ENCODE data around the gene ZNF132. TPM values are rescaled to one million over a fixed set of nuclear protein-coding genes. Genes with fewer than 3 reads are reported as not detected.
A peak's percentile ranks its signal among the peaks of the same experiment; 100 is the strongest.
"Not testable (repeated sequence)": the region's sequence is repeated elsewhere in the genome, so short reads cannot be mapped to it uniquely, and the experiment has no call there.

The ZNF132 gene
- total and polyA plus RNA-seq, 2 experiments from 2014 or later, result 2.2 to 5.2 TPM

DNA sequence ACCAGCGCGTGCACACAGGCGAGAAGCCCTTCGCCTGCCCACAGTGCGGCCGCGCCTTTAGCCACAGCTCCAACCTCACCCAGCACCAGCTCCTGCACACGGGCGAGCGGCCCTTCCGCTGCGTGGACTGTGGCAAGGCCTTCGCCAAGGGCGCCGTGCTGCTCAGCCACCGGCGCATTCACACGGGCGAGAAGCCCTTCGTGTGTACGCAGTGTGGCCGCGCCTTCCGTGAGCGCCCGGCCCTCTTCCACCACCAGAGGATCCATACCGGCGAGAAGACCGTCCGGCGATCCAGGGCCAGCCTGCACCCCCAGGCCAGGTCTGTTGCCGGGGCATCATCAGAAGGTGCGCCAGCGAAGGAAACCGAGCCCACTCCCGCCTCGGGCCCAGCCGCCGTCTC, 31.8 kb upstream of the ZNF132 start (continued):
- no peak for TF ChIP-seq CREB1 (CRISPR knock-in tag; IDR thresholded peaks at IDR 0.05; ENCODE audit: low read depth)
- no peak for TF ChIP-seq ZNF331 (CRISPR knock-in tag; IDR thresholded peaks at IDR 0.05; ENCODE audit: low read depth)
- no peak for TF ChIP-seq POLR2AphosphoS5 (IDR thresholded peaks at IDR 0.05; ENCODE audit: low read depth)
- TF ChIP-seq, protein P1, sequence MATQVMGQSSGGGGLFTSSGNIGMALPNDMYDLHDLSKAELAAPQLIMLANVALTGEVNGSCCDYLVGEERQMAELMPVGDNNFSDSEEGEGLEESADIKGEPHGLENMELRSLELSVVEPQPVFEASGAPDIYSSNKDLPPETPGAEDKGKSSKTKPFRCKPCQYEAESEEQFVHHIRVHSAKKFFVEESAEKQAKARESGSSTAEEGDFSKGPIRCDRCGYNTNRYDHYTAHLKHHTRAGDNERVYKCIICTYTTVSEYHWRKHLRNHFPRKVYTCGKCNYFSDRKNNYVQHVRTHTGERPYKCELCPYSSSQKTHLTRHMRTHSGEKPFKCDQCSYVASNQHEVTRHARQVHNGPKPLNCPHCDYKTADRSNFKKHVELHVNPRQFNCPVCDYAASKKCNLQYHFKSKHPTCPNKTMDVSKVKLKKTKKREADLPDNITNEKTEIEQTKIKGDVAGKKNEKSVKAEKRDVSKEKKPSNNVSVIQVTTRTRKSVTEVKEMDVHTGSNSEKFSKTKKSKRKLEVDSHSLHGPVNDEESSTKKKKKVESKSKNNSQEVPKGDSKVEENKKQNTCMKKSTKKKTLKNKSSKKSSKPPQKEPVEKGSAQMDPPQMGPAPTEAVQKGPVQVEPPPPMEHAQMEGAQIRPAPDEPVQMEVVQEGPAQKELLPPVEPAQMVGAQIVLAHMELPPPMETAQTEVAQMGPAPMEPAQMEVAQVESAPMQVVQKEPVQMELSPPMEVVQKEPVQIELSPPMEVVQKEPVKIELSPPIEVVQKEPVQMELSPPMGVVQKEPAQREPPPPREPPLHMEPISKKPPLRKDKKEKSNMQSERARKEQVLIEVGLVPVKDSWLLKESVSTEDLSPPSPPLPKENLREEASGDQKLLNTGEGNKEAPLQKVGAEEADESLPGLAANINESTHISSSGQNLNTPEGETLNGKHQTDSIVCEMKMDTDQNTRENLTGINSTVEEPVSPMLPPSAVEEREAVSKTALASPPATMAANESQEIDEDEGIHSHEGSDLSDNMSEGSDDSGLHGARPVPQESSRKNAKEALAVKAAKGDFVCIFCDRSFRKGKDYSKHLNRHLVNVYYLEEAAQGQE (IDR thresholded peaks at IDR 0.05; ENCODE audit: unreplicated experiment), result no peak
- TF ChIP-seq STAT1 (IDR thresholded peaks at IDR 0.05; ENCODE audit: unreplicated experiment), result no peak
- no peak for TF ChIP-seq EZH2phosphoT487 (IDR thresholded peaks at IDR 0.05; ENCODE audit: unreplicated experiment)

DNA sequence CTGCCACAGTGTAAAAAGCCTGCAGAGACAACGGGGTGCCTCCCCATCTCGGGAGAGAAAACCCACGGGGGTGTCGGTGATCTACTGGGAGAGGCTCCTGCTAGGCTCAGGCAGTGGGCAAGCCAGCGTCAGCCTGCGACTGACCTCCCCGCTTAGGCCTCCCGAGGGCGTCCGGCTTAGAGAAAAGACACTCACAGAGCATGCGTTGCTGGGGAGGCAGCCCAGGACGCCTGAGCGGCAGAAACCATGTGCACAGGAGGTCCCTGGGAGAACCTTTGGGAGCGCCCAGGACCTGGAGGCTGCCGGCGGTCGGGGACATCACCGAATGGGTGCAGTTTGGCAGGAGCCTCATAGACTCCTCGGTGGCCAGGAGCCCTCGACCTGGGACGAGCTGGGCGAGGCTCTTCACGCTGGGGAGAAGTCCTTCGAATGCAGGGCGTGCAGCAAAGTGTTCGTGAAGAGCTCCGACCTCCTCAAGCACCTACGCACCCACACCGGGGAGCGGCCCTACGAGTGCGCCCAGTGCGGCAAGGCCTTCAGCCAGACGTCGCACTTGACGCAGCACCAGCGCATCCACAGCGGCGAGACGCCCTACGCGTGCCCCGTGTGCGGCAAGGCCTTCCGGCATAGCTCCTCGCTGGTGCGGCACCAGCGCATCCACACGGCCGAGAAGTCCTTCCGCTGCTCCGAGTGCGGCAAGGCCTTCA, 31.0 kb upstream of the ZNF132 start:
- not testable (repeated sequence) for DNase-seq (ENCODE audit: low spot score); H3K9me2 ChIP-seq (ENCODE audit: insufficient read depth); H3K27ac Mint-ChIP-seq; ATAC-seq; H3K36me3 ChIP-seq (ENCODE audit: insufficient read depth); H3K79me2 ChIP-seq (replicated peaks; ENCODE audit: insufficient read depth); H3K4me3 Mint-ChIP-seq; H2AFZ ChIP-seq; H3K27me3 ChIP-seq (ENCODE audit: insufficient read depth); H3K4me3 ChIP-seq; H4K20me1 ChIP-seq (replicated peaks; ENCODE audit: insufficient read depth); H3K9me3 Mint-ChIP-seq; H3K27ac ChIP-seq (ENCODE audit: low read depth); H3K4me1 ChIP-seq (ENCODE audit: insufficient read depth); H3K4me2 ChIP-seq
- peaks cover 20% of the 10 kb centered on the region for H3K27me3 Mint-ChIP-seq (ENCODE audit: insufficient read depth, low read depth, poor library complexity)
- H3K4me1 Mint-ChIP-seq, result peaks cover 22% of the 10 kb centered on the region
- peaks cover 15% of the 10 kb centered on the region for H3F3A ChIP-seq (replicated peaks; ENCODE audit: low read depth)
- peaks cover 15% of the 10 kb centered on the region for H3K36me3 Mint-ChIP-seq (ENCODE audit: low read depth)

DNA sequence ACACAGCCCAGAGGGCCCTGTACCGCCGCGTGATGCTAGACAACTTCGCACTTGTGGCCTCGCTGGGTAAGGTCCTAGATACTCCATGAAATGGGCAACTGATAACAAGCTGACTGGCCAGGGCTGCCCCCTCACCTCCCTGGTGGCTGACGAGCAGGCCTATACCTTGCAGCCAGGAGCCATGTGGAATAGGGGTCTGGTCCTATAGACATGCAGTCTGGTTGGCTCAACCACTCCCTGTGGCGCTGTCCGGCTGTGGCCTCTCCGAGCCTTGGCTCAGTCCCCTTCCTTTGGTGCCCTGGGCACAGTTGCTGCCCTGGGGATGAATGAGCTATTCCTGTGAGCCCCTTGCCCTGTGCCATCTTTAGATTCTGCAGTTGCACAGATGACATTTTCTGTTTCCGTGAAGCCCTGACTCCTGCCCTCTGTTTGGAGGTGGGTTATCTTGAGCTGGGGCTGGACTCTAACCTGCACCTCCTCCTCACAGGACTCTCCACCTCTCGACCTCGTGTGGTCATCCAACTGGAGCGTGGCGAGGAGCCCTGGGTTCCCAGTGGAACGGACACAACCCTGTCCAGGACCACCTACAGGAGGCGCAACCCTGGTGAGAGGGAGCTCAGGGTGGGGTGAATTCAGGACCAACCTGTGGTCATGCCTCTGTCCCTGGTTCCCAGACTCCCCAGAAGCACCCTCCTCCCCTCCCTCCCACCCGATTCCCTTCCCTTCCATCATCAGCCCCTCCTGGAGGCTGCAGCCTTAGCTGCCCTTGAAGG, 29.5 kb upstream of the ZNF132 start:
- peaks cover 16% of the 10 kb centered on the region; the same call in 2 of the 3 replicates for H3K4me1 Mint-ChIP-seq
- DNase-seq (ENCODE audit: low spot score) (no peak), ATAC-seq (no peak)
- Histone ChIP-seq H3K4me2 (no peak overlapping the region), H3K36me3 (ENCODE audit: insufficient read depth) (no peaks in the 10 kb centered on the region), H3K4me3 (no peak overlapping the region), H3K4me1 (ENCODE audit: insufficient read depth) (peaks cover 4% of the 10 kb centered on the region), H3F3A (replicated peaks; ENCODE audit: low read depth) (peaks cover 7% of the 10 kb centered on the region), H3K27ac (ENCODE audit: low read depth) (no peak overlapping the region), H3K27me3 (ENCODE audit: insufficient read depth) (peaks cover 11% of the 10 kb centered on the region), H4K20me1 (replicated peaks; ENCODE audit: insufficient read depth) (no peaks in the 10 kb centered on the region), H3K79me2 (replicated peaks; ENCODE audit: insufficient read depth) (no peaks in the 10 kb centered on the region), H2AFZ (no peak overlapping the region), H3K9me2 (ENCODE audit: insufficient read depth) (no peaks in the 10 kb centered on the region)
- H3K4me3 Mint-ChIP-seq, result peak overlapping the region; percentile 71; the same call in 1 of the 3 replicates
- TF ChIP-seq, protein P2, sequence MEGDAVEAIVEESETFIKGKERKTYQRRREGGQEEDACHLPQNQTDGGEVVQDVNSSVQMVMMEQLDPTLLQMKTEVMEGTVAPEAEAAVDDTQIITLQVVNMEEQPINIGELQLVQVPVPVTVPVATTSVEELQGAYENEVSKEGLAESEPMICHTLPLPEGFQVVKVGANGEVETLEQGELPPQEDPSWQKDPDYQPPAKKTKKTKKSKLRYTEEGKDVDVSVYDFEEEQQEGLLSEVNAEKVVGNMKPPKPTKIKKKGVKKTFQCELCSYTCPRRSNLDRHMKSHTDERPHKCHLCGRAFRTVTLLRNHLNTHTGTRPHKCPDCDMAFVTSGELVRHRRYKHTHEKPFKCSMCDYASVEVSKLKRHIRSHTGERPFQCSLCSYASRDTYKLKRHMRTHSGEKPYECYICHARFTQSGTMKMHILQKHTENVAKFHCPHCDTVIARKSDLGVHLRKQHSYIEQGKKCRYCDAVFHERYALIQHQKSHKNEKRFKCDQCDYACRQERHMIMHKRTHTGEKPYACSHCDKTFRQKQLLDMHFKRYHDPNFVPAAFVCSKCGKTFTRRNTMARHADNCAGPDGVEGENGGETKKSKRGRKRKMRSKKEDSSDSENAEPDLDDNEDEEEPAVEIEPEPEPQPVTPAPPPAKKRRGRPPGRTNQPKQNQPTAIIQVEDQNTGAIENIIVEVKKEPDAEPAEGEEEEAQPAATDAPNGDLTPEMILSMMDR (conservative IDR thresholded peaks at IDR 0.05; ENCODE audit: low read depth in 2 of 2), result no peak
- H3K36me3 Mint-ChIP-seq (ENCODE audit: low read depth), result peaks cover 15% of the 10 kb centered on the region
- H3K9me3 Mint-ChIP-seq, result no peaks in the 10 kb centered on the region
- H3K27ac Mint-ChIP-seq, result no peak overlapping the region
- peaks cover 16% of the 10 kb centered on the region for H3K27me3 Mint-ChIP-seq (ENCODE audit: insufficient read depth, low read depth, poor library complexity)
